WI38 (cell line): ENCODE measurements around the gene HOXD12.

ENCODE experiments used
- H3K4me3 ChIP-seq: 2 replicates; pipeline ENCODE4 v1.5.1; 2011; ENCODE audit warnings: low read depth, mild to moderate bottlenecking, control low read depth, low read length
- CTCF ChIP-seq: IDR thresholded peaks from 2 replicates; pipeline ENCODE4 v1.5.1; 2012; ENCODE audit warnings: low read depth, mild to moderate bottlenecking, control low read depth, low read length

Gene HOXD12

GRCh38 chr2:176111309-176111663, 11.7 kb downstream of the HOXD12 start:
- peak; percentile 73 for TF ChIP-seq CTCF
- no peak overlapping the region for H3K4me3 ChIP-seq

GRCh38 chr2:176111846-176112374, 12.3 kb downstream of the HOXD12 start:
- TF ChIP-seq CTCF, result no peak
- no peak overlapping the region for H3K4me3 ChIP-seq

GRCh38 chr2:176112375-176113302, 13.0 kb downstream of the HOXD12 start:
- H3K4me3 ChIP-seq, result no peak overlapping the region

GRCh38 chr2:176114120-176114929, 14.7 kb downstream of the HOXD12 start:
- TF ChIP-seq CTCF, result no peak
- H3K4me3 ChIP-seq, result no peak overlapping the region

More at GRCh38 chr2:176112375-176113302, 13.0 kb downstream of the HOXD12 start:
- TF ChIP-seq CTCF, result no peak

GRCh38 chr2:176114930-176115625, 15.5 kb downstream of the HOXD12 start:
- no peak for TF ChIP-seq CTCF
- no peak overlapping the region for H3K4me3 ChIP-seq

GRCh38 chr2:176115883-176116813, 16.6 kb downstream of the HOXD12 start, which contains the start of gene HOXD10:
TSS of gene HOXD10 (plus strand) at chr2:176116778. CDS start at chr2:176116834, 56 bp downstream.
- no peak for TF ChIP-seq CTCF
- H3K4me3 ChIP-seq, result no peak within 1 kb of the TSS
